PC-3 (cell line): ENCODE data around the gene LNX1. TPM values are rescaled to one million over a fixed set of nuclear protein-coding genes. Genes with fewer than 3 reads are reported as not detected.
A peak's percentile ranks its signal among the peaks of the same experiment; 100 is the strongest.

ENCODE experiments used
- ATAC-seq: fragments of 200-7000 bp; cut with Tn5 transposase; 2 replicates; pipeline ENCODE4 v1.9.1; 2020; ENCODE audit warnings: mild to moderate bottlenecking, moderate library complexity
- BruUV-seq: library from RNA; stranded (reverse); fragments of 400-500 nt; replicated peaks from 2 replicates; lab custom pipeline; 2021; lab: Mats Ljungman, UMichigan
- CTCF ChIA-PET: fragments of 300-600 bp; sonication (Branson Sonifier 250); formaldehyde crosslinking; loops from one replicate; lab custom pipeline; 2022; ENCODE audit warnings: antibody characterized with exemption; lab: Charles Lee
- POLR2A ChIA-PET: fragments of 300-600 bp; sonication (Branson Sonifier 250); formaldehyde crosslinking; loops from one replicate; lab custom pipeline; 2022; ENCODE audit warnings: antibody characterized with exemption; ENCODE audit not compliant: unreplicated experiment; lab: Charles Lee
- DNase-seq: peaks from one replicate; pipeline ENCODE4 v3.0.0-alpha.2; 2015
- H2AFZ ChIP-seq: fragments of 300-600 bp; sonication (generic); 2 replicates; pipeline ENCODE4 v1.6.0; 2016; ENCODE audit warnings: antibody characterized with exemption, low read length
- H3F3A ChIP-seq: fragments of 300-600 bp; sonication (generic); one replicate; pipeline ENCODE4 v1.6.0; 2017; ENCODE audit warnings: antibody characterized with exemption, low read length, control low read depth, mild to moderate bottlenecking; ENCODE audit not compliant: unreplicated experiment
- H3K27ac ChIP-seq: fragments of 300-600 bp; sonication (generic); 2 replicates; pipeline ENCODE4 v1.5.1; 2016; ENCODE audit warnings: mild to moderate bottlenecking, low read length
- H3K27me3 ChIP-seq: fragments of 300-600 bp; sonication (generic); 2 replicates; pipeline ENCODE4 v1.6.1; 2016; ENCODE audit warnings: low read length, mixed read lengths
- H3K36me3 ChIP-seq: fragments of 300-600 bp; sonication (generic); 2 replicates; pipeline ENCODE4 v1.6.1; 2016; ENCODE audit warnings: low read depth, mixed run types, low read length, mixed read lengths
- H3K4me1 ChIP-seq: fragments of 300-600 bp; sonication (generic); 2 replicates; pipeline ENCODE4 v1.5.1; 2016; ENCODE audit warnings: low read length; ENCODE audit not compliant: insufficient read depth
- H3K4me2 ChIP-seq: fragments of 300-600 bp; sonication (generic); 2 replicates; pipeline ENCODE4 v1.6.0; 2016; ENCODE audit warnings: low read length
- H3K4me3 ChIP-seq: fragments of 300-600 bp; sonication (generic); 2 replicates; pipeline ENCODE4 v1.5.1; 2016; ENCODE audit warnings: mild to moderate bottlenecking, low read length, mixed read lengths
- H3K79me2 ChIP-seq: fragments of 300-600 bp; sonication (generic); 2 replicates; pipeline ENCODE4 v1.6.1; 2017; ENCODE audit warnings: low read length, mixed read lengths
- H3K9ac ChIP-seq: fragments of 300-600 bp; sonication (generic); 2 replicates; pipeline ENCODE4 v1.6.0; 2016; ENCODE audit warnings: mild to moderate bottlenecking, low read length
- H3K9me2 ChIP-seq: fragments of 300-600 bp; sonication (generic); replicated peaks from 2 replicates; pipeline ENCODE4 v1.6.1; 2016; ENCODE audit warnings: mixed run types, low read length, mixed read lengths
- H3K9me3 ChIP-seq: fragments of 300-600 bp; sonication (generic); 2 replicates; pipeline ENCODE4 v1.6.1; 2016; ENCODE audit warnings: low read length, mixed read lengths
- H4K20me1 ChIP-seq: fragments of 300-600 bp; sonication (generic); 2 replicates; pipeline ENCODE4 v1.6.1; 2016; ENCODE audit warnings: low read length, mixed read lengths
- EZH2 ChIP-seq: fragments of 300-600 bp; sonication (generic); IDR thresholded peaks from one replicate; pipeline ENCODE4 v1.6.1; 2017; ENCODE audit warnings: antibody characterized with exemption, mild to moderate bottlenecking, low read length; ENCODE audit not compliant: unreplicated experiment
- EZH2phosphoT487 ChIP-seq: fragments of 300-600 bp; sonication (generic); IDR thresholded peaks from 2 replicates; pipeline ENCODE4 v1.6.1; 2018; ENCODE audit warnings: mild to moderate bottlenecking, antibody characterized with exemption, low read length, borderline replicate concordance
- intact Hi-C: fragments of 100-400 bp; cut with micrococcal nuclease; formaldehyde crosslinking; loops from 2 replicates; pipeline ENCODE4 v1.9.0; 2023
- total RNA-seq: library from RNA; depleted of rRNA; stranded (reverse); fragments of >200 nt; gene quantifications from 2 replicates; pipeline ENCODE4 v1.2.3, GENCODE V29; 2014
- TF ChIP-seq, protein P1 (sequence below): fragments of 300-600 bp; sonication (generic); conservative IDR thresholded peaks from 2 replicates; pipeline ENCODE4 v1.5.1; 2017; ENCODE audit warnings: antibody characterized with exemption, low read depth, mild to moderate bottlenecking, low read length

Gene LNX1
- total RNA-seq, 1 experiment from 2014 or later: 2.8 TPM

- H3K9ac ChIP-seq: no peak overlapping the region
- H3K4me3 ChIP-seq: no peak overlapping the region
- ChIA-PET POLR2A (no interaction called here), CTCF (interaction anchor here (0.5 kb wide), 1 partner anchor 38 kb away, joined by 3 read pairs; no protein-coding TSS in a partner anchor)
- H3K27ac ChIP-seq: no peak overlapping the region
- TF ChIP-seq EZH2phosphoT487 (no peak), EZH2 (no peak)
- TF ChIP-seq, protein P1, sequence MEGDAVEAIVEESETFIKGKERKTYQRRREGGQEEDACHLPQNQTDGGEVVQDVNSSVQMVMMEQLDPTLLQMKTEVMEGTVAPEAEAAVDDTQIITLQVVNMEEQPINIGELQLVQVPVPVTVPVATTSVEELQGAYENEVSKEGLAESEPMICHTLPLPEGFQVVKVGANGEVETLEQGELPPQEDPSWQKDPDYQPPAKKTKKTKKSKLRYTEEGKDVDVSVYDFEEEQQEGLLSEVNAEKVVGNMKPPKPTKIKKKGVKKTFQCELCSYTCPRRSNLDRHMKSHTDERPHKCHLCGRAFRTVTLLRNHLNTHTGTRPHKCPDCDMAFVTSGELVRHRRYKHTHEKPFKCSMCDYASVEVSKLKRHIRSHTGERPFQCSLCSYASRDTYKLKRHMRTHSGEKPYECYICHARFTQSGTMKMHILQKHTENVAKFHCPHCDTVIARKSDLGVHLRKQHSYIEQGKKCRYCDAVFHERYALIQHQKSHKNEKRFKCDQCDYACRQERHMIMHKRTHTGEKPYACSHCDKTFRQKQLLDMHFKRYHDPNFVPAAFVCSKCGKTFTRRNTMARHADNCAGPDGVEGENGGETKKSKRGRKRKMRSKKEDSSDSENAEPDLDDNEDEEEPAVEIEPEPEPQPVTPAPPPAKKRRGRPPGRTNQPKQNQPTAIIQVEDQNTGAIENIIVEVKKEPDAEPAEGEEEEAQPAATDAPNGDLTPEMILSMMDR: no peak
- intact Hi-C loops: loop anchor here (5.0 to 10.0 kb wide), 2 partner anchors 296 to 399 kb away; no protein-coding TSS in a partner anchor
- H3K27me3 ChIP-seq: no peaks in the 10 kb centered on the region
- no peaks in the 10 kb centered on the region for H3K9me3 ChIP-seq
- H3K4me1 ChIP-seq: peaks cover 11% of the 10 kb centered on the region; the same call in 1 of the 2 replicates
- H3K79me2 ChIP-seq: no peaks in the 10 kb centered on the region
- no peaks in the 10 kb centered on the region for H3F3A ChIP-seq
- BruUV-seq: no TSS peak
- no peak overlapping the region for H3K4me2 ChIP-seq
- H3K9me2 ChIP-seq: no peaks in the 10 kb centered on the region
- H4K20me1 ChIP-seq: no peaks in the 10 kb centered on the region
- no peak overlapping the region for H2AFZ ChIP-seq
- DNase-seq: peak; percentile 79
- no peaks in the 10 kb centered on the region for H3K36me3 ChIP-seq
- peak; percentile 62 for ATAC-seq
These were observed 82.8 kb downstream of the LNX1 start for GRCh38 chr4:53508446-53508845.

- Histone ChIP-seq H3K36me3 (no peaks in the 10 kb centered on the region), H3F3A (no peaks in the 10 kb centered on the region), H3K9me3 (no peaks in the 10 kb centered on the region), H3K27me3 (no peaks in the 10 kb centered on the region), H3K4me2 (no peak overlapping the region), H3K27ac (no peak overlapping the region), H3K4me3 (no peak overlapping the region), H2AFZ (no peak overlapping the region), H3K4me1 (peaks cover 11% of the 10 kb centered on the region; the same call in 1 of the 2 replicates), H3K79me2 (no peaks in the 10 kb centered on the region), H3K9me2 (no peaks in the 10 kb centered on the region), H4K20me1 (no peaks in the 10 kb centered on the region), H3K9ac (no peak overlapping the region)
- intact Hi-C loops: loop anchor here (2.0 to 10.0 kb wide), 3 partner anchors 297 to 721 kb away; partner anchors contain the start of gene PDGFRA
- CTCF ChIA-PET: interaction anchor here (0.5 kb wide), 1 partner anchor 38 kb away, joined by 3 read pairs; no protein-coding TSS in a partner anchor
- POLR2A ChIA-PET: no interaction called here
- no peak for TF ChIP-seq EZH2
- no peak for TF ChIP-seq EZH2phosphoT487
- TF ChIP-seq, protein P1: no peak
- no peak for DNase-seq
- no TSS peak for BruUV-seq
- no peak; the same call in 1 of the 2 replicates for ATAC-seq
These were observed 83.5 kb downstream of the LNX1 start for GRCh38 chr4:53507671-53508286.

GRCh38 chr4:53507058-53507457 lies 84.2 kb downstream of the LNX1 start:
- no peak overlapping the region for H3K9ac ChIP-seq
- TF ChIP-seq EZH2 (no peak), EZH2phosphoT487 (no peak)
- TF ChIP-seq, protein P1: no peak
- BruUV-seq: no TSS peak
- ChIA-PET CTCF (no interaction called here), POLR2A (interaction anchor here (0.6 kb wide), 1 partner anchor 10 kb away, joined by 3 read pairs; no protein-coding TSS in a partner anchor)
- no peaks in the 10 kb centered on the region for H4K20me1 ChIP-seq
- H3K9me3 ChIP-seq: no peaks in the 10 kb centered on the region
- no peaks in the 10 kb centered on the region for H3F3A ChIP-seq
- peaks cover 11% of the 10 kb centered on the region; the same call in 1 of the 2 replicates for H3K4me1 ChIP-seq
- H3K4me2 ChIP-seq: no peak overlapping the region
- no peak overlapping the region for H3K27ac ChIP-seq
- no peak for ATAC-seq
- intact Hi-C loops: loop anchor here (2.0 to 10.0 kb wide), 3 partner anchors 298 to 722 kb away; partner anchors contain the start of gene PDGFRA
- H3K9me2 ChIP-seq: no peaks in the 10 kb centered on the region
- H3K79me2 ChIP-seq: no peaks in the 10 kb centered on the region
- no peaks in the 10 kb centered on the region for H3K36me3 ChIP-seq
- H3K27me3 ChIP-seq: no peaks in the 10 kb centered on the region
- DNase-seq: no peak
- no peak overlapping the region for H2AFZ ChIP-seq
- no peak overlapping the region for H3K4me3 ChIP-seq
